LNCAP (cell line): Measurements from ENCODE around the gene C18orf54.

ENCODE experiments used
- TF ChIP-seq, protein P1 (sequence below): fragments of 450-650 bp; IDR thresholded peaks from 2 replicates; pipeline ENCODE4 v1.5.1; 2017; ENCODE audit warnings: mild to moderate bottlenecking

C18orf54 gene

GRCh38 chr18:54389143-54389505 lies 31.4 kb downstream of the C18orf54 start:
- TF ChIP-seq, protein P1, sequence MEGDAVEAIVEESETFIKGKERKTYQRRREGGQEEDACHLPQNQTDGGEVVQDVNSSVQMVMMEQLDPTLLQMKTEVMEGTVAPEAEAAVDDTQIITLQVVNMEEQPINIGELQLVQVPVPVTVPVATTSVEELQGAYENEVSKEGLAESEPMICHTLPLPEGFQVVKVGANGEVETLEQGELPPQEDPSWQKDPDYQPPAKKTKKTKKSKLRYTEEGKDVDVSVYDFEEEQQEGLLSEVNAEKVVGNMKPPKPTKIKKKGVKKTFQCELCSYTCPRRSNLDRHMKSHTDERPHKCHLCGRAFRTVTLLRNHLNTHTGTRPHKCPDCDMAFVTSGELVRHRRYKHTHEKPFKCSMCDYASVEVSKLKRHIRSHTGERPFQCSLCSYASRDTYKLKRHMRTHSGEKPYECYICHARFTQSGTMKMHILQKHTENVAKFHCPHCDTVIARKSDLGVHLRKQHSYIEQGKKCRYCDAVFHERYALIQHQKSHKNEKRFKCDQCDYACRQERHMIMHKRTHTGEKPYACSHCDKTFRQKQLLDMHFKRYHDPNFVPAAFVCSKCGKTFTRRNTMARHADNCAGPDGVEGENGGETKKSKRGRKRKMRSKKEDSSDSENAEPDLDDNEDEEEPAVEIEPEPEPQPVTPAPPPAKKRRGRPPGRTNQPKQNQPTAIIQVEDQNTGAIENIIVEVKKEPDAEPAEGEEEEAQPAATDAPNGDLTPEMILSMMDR: no peak

DNA sequence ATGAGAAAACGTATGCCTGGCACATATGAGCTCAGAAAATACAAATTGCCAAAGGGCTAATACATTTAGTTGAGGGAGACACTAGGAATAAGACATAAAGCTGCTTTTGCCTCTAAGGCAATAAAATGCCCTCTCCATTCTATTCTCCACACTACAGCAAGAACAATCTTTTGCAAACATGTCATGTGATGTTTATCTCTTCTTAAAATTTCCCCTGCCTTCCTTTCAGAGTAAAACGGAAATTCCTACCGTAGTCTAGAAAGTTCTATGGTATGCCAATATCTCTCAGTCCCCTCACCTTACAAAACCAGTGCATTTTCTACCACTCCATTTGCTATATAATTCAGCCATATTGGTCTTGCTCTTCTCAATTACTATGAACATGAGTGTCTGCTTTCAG lies 33.1 kb downstream of the C18orf54 start:
- TF ChIP-seq, protein P1: no peak

DNA sequence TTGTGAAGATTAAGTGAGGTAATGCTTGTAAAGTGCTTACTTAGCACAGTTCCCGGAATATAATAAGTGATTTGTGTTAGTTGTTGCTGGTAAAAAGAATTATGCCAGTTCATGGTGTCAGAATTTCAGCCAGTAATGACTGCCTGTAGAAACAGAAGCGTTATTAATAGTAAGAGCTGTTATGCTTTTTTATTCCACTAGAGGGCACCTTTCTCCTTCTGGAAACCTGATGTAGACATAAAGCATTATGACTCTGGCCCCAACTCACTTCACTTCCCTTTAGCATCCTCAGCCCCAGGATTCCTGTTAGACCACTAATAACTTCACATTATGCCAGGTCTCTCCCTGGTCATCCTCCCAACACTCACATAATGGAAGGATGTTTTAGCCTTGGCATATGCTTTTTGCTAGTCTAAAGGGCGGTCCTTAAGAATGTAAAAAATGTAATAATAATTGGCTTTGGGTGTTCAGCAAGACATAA lies 34.9 kb downstream of the C18orf54 start:
- TF ChIP-seq, protein P1: peak; percentile 79

DNA sequence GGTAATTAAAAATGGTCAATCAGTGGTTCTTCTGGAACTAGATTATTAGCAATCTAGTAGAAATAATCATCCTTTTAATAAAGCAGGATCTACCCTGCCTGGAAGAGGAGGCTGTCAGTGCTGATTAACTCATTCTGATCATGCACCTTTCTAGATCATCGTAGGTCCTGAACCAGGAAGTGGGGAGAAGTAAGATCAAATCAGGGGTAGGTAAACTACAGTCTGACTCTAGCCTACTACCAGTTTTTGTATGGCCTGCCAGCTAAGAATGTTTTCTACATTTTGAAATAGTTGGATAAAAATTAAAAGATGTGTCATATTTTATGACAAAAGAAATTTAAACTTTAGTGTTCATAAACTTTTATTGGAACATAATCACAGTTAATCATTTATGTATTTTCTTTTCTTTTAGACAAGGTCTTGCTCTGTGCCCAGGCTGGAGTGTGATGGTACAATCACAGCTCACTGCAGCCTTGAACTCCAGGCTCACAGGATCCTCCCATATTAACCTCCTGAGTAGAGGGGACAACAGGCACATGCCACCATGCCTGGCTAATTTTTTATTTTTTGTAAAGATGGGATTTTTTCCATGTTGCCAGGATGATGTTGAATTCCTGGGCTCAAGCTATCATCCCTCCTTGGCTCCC lies 36.1 kb downstream of the C18orf54 start:
- TF ChIP-seq, protein P1: no peak

- TF ChIP-seq, protein P1: no peak
These were observed 39.1 kb downstream of the C18orf54 start for GRCh38 chr18:54396760-54397159.

- TF ChIP-seq, protein P1: no peak
These were observed 47.6 kb downstream of the C18orf54 start for GRCh38 chr18:54405290-54405689.

DNA sequence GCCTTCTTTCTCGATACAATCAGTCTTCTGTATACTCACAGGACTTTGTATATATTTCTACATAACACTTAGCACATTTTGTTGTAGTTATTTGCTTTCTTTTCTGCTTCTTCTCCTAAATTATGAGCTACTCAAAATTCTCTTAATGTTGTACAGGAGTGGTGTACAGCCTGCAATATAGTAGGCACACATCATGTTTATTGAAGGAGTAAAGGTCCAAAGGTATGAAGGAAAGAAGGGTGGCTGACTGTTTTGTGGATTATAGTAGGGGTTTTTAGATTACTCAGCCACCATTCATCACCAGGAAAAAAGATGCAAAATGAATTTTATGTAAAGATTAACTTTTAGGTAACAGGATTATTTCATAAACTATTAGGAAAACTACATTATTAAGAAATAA lies 54.1 kb downstream of the C18orf54 start:
- TF ChIP-seq, protein P1: no peak

DNA sequence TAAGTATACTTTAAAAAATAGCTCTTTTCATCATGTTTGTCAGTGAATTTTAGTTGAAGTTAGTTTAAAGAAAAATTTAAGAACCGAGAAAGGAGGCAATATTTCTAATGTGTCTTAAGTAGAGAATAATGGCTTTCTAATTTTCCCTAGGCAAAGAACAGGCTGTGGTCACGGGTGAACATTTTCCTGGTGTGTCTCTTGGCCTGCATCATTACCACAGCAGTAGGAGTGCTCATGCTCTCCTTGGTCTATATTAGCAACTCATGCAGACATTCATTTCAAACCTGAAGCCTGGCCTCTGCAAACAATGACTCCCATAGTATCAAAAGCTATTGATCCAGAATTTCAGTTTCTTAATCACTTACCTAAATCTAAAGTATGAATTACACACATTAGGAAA lies 57.4 kb downstream of the C18orf54 start:
- TF ChIP-seq, protein P1: no peak
